ENCODE measurements around the gene SLC2A5.

GRCh38 chr1:9070486-9070885 is 1.1 kb upstream of the SLC2A5 start:
- TF ChIP-seq CTCF (IDR thresholded peaks at IDR 0.05; ENCODE audit: insufficient read depth, low read depth, low read length), result no peak
- TF ChIP-seq EZH2 (IDR thresholded peaks at IDR 0.05; ENCODE audit: insufficient read depth, low read length), result no peak
